ENCODE data around the gene CNDP1. TPM values are rescaled to one million over a fixed set of nuclear protein-coding genes. Genes with fewer than 3 reads are reported as not detected.

Gene CNDP1
- polyA plus RNA-seq, 3 donors, result not detected

DNA sequence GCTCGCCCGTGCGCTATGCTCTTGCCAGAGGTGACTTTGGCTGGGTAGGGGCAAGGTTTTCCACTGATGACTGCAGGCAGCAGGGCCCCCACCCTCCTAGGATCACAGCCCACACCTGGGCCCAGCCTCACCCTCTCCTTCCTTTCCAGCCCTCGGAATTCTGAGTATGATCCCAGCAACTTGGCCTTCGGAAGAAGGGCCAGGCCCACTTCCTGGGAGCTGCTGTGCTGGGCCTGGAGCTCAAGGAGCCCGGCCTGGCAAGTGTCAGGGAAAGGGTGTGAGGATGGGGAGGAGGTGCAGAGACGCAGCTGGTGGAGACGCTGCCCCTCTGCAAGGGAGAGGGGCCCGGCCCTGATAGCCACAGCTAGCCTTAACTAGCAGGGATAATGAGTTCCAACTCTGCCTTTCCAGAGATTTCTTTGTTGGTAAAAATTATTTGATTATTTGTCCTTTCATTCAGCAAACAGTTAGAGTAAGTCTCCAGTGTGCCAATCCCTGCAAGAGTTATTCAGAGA is 1.7 kb upstream of the CNDP1 start:
- Histone ChIP-seq H3K9ac (ENCODE audit: insufficient read depth, low read length, poor library complexity, severe bottlenecking) (no peak overlapping the region), H3K27me3 (ENCODE audit: control insufficient read depth in 2 of 2, insufficient read depth in 2 of 2, low read length in 2 of 2) (no peaks in the 10 kb centered on the region), H3K4me1 (ENCODE audit: control insufficient read depth in 1 of 2, insufficient read depth in 2 of 2, low read length in 2 of 2) (no peaks in the 10 kb centered on the region), H2AFZ (ENCODE audit: insufficient read depth, low read depth, low read length, poor library complexity, severe bottlenecking) (no peak overlapping the region), H3K4me3 (replicated peaks in 1 of 3; ENCODE audit: low read depth in 2 of 3, low read length in 3 of 3) (no peak overlapping the region), H3K36me3 (replicated peaks in 1 of 2; ENCODE audit: control insufficient read depth in 1 of 2, insufficient read depth in 2 of 2, low read length in 2 of 2) (no peaks in the 10 kb centered on the region), H4K20me1 (ENCODE audit: insufficient read depth, low read length) (no peaks in the 10 kb centered on the region), H3K79me2 (ENCODE audit: insufficient read depth, low read length) (no peaks in the 10 kb centered on the region), H3K9me3 (replicated peaks in 1 of 2; ENCODE audit: control insufficient read depth in 1 of 2, insufficient read depth in 1 of 2, low read length in 2 of 2) (no peaks in the 10 kb centered on the region), H3K27ac (ENCODE audit: low read depth in 1 of 2, low read length in 2 of 2) (no peak overlapping the region), H3K4me2 (replicated peaks; ENCODE audit: extremely low read depth, low read length, poor library complexity, severe bottlenecking) (no peak overlapping the region)
- Mint-ChIP-seq H3K4me3 (no peak overlapping the region), H3K27ac (no peak overlapping the region), H3K36me3 (no peaks in the 10 kb centered on the region), H3K9me3 (peaks cover 0 to 7% (median 0%) of the 10 kb centered on the region in 7 donors), H3K27me3 (ENCODE audit: low read depth in 3 of 3) (peaks cover 0 to 2% (median 2%) of the 10 kb centered on the region in 3 donors), H3K4me1 (no peaks in the 10 kb centered on the region)
- DNase-seq, result no peak
- intact Hi-C loops (cut with micrococcal nuclease), result no loop called here
- 87% methylated on average over 6 of the region's 9 CpGs for WGBS (ENCODE audit: insufficient coverage)
- TF ChIP-seq, protein P1, sequence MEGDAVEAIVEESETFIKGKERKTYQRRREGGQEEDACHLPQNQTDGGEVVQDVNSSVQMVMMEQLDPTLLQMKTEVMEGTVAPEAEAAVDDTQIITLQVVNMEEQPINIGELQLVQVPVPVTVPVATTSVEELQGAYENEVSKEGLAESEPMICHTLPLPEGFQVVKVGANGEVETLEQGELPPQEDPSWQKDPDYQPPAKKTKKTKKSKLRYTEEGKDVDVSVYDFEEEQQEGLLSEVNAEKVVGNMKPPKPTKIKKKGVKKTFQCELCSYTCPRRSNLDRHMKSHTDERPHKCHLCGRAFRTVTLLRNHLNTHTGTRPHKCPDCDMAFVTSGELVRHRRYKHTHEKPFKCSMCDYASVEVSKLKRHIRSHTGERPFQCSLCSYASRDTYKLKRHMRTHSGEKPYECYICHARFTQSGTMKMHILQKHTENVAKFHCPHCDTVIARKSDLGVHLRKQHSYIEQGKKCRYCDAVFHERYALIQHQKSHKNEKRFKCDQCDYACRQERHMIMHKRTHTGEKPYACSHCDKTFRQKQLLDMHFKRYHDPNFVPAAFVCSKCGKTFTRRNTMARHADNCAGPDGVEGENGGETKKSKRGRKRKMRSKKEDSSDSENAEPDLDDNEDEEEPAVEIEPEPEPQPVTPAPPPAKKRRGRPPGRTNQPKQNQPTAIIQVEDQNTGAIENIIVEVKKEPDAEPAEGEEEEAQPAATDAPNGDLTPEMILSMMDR (IDR thresholded peaks at IDR 0.05), result no peak

DNA sequence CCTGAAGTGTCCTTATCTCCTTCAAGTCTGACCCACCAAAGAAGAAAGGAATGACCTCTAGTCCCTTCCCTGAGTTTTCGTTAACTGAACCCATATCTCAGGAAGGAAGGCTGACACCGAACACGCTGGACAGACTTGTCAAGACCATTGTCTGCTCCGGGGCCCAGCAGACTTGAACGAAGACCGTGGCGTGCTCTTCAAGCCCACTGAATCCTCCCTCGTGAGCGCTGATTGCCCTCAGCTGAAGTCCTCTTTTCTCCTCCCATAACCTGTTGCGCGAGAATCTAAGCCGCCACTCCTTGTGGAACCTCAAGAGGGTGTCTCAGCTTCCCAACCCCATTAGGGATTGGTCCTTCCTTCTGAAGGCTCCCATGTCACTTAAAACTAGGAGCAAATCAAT is 634 bp upstream of the CNDP1 start:
- intact Hi-C loops (cut with micrococcal nuclease), result no loop called here
- Mint-ChIP-seq H3K9me3 (peaks cover 0 to 7% (median 0%) of the 10 kb centered on the region in 7 donors), H3K27ac (no peak overlapping the region), H3K4me1 (peaks cover 3% of the 10 kb centered on the region), H3K4me3 (no peak overlapping the region), H3K27me3 (ENCODE audit: low read depth in 3 of 3) (peaks cover 0 to 2% (median 2%) of the 10 kb centered on the region in 3 donors), H3K36me3 (no peaks in the 10 kb centered on the region)
- Histone ChIP-seq H3K4me2 (replicated peaks; ENCODE audit: extremely low read depth, low read length, poor library complexity, severe bottlenecking) (no peak overlapping the region), H3K36me3 (replicated peaks in 1 of 2; ENCODE audit: control insufficient read depth in 1 of 2, insufficient read depth in 2 of 2, low read length in 2 of 2) (no peaks in the 10 kb centered on the region), H3K9ac (ENCODE audit: insufficient read depth, low read length, poor library complexity, severe bottlenecking) (no peak overlapping the region), H3K4me3 (replicated peaks in 1 of 3; ENCODE audit: low read depth in 2 of 3, low read length in 3 of 3) (no peak overlapping the region), H2AFZ (ENCODE audit: insufficient read depth, low read depth, low read length, poor library complexity, severe bottlenecking) (no peak overlapping the region), H3K27ac (ENCODE audit: low read depth in 1 of 2, low read length in 2 of 2) (no peak overlapping the region), H3K27me3 (ENCODE audit: control insufficient read depth in 2 of 2, insufficient read depth in 2 of 2, low read length in 2 of 2) (no peaks in the 10 kb centered on the region), H3K9me3 (replicated peaks in 1 of 2; ENCODE audit: control insufficient read depth in 1 of 2, insufficient read depth in 1 of 2, low read length in 2 of 2) (no peaks in the 10 kb centered on the region), H4K20me1 (ENCODE audit: insufficient read depth, low read length) (no peaks in the 10 kb centered on the region), H3K4me1 (ENCODE audit: control insufficient read depth in 1 of 2, insufficient read depth in 2 of 2, low read length in 2 of 2) (no peaks in the 10 kb centered on the region), H3K79me2 (ENCODE audit: insufficient read depth, low read length) (no peaks in the 10 kb centered on the region)
- no peak for DNase-seq
- TF ChIP-seq, protein P1 (IDR thresholded peaks at IDR 0.05), result no peak
- WGBS (ENCODE audit: insufficient coverage), result 98% methylated on average over 12 of the region's 12 CpGs
